ENCODE results near the gene ARL4D. TPM values are rescaled to one million over a fixed set of nuclear protein-coding genes. Genes with fewer than 3 reads are reported as not detected.

ARL4D gene
- total RNA-seq, 1 experiment from 2014 or later = 11.5 TPM

DNA sequence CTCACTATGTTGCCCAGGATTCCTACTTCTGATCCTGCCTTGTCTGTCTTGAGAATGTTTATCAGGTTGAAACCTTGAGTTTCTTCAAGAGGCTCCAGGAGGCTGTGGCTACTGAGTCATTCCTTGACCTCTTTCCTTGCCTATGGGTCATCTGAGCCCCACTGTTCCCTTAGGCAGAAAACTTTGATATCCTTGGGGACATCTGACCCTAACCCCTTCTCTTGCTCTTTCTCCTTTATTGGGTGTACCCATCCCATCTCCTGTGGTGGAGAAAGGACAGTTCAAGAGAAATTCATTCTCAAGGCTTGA lies 12.5 kb downstream of the ARL4D start:
- Histone ChIP-seq H3K9me2 (ENCODE audit: insufficient read depth) (no peaks in the 10 kb centered on the region), H3K4me3 (replicated peaks in 1 of 2; ENCODE audit: low read depth in 1 of 2, low read length in 2 of 2) (no peak overlapping the region), H3K79me2 (ENCODE audit: insufficient read depth, low read length) (no peaks in the 10 kb centered on the region), H3K4me1 (ENCODE audit: control insufficient read depth in 1 of 2, insufficient read depth in 2 of 2, low read length in 2 of 2) (peaks cover 0 to 19% of the 10 kb centered on the region in 2 experiments; a peak in 2 of 4 replicates), H3K9me3 (ENCODE audit: control insufficient read depth in 1 of 2, insufficient read depth in 1 of 2, low read depth in 1 of 2, low read length in 2 of 2) (no peaks in the 10 kb centered on the region), H3K27ac (ENCODE audit: low read depth, low read length) (no peak overlapping the region), H3K27me3 (ENCODE audit: insufficient read depth, low read length) (no peaks in the 10 kb centered on the region), H3K9ac (ENCODE audit: low read length) (no peak overlapping the region), H3K4me2 (ENCODE audit: low read length) (no peak overlapping the region), H2AFZ (ENCODE audit: low read depth, low read length, poor library complexity, severe bottlenecking) (no peak overlapping the region), H3K36me3 (ENCODE audit: control insufficient read depth in 1 of 2, insufficient read depth in 2 of 2, low read length in 2 of 2) (no peaks in the 10 kb centered on the region), H4K20me1 (ENCODE audit: insufficient read depth) (no peaks in the 10 kb centered on the region)
- RAD21 ChIA-PET (ENCODE audit: low non-redundant PET in 1 of 2, low total read pairs in 2 of 2, uncharacterized antibody in 2 of 2, unreplicated experiment in 2 of 2) = no interaction called here
- DNase-seq (ENCODE audit: low read depth, low spot score) (no peak), ATAC-seq (no peak)
- BruUV-seq (replicated peaks) = no TSS peak
- no peak for TF ChIP-seq SIN3A (IDR thresholded peaks at IDR 0.05; ENCODE audit: low read depth)
- TF ChIP-seq RAD21 (IDR thresholded peaks at IDR 0.05; ENCODE audit: low read depth) = no peak
- no peak for TF ChIP-seq POLR2AphosphoS5 (IDR thresholded peaks at IDR 0.05; ENCODE audit: low read depth, low read length)
- no peak for TF ChIP-seq ZBTB33 (IDR thresholded peaks at IDR 0.05; ENCODE audit: extremely low read depth, insufficient replicate concordance, low read length)
- TF ChIP-seq POLR2A (IDR thresholded peaks at IDR 0.05; ENCODE audit: borderline replicate concordance, extremely low read depth, insufficient read depth, insufficient read length) = no peak
- TF ChIP-seq TCF7L2 (IDR thresholded peaks at IDR 0.05; ENCODE audit: borderline replicate concordance, extremely low read depth, insufficient read depth, insufficient read length) = no peak
- TF ChIP-seq EZH2phosphoT487 (IDR thresholded peaks at IDR 0.05; ENCODE audit: borderline replicate concordance) = no peak
- TF ChIP-seq SP1 (IDR thresholded peaks at IDR 0.05; ENCODE audit: low read depth) = no peak
- TF ChIP-seq SRF (IDR thresholded peaks at IDR 0.05; ENCODE audit: low read depth) = no peak
- no peak for TF ChIP-seq FOSL1 (IDR thresholded peaks at IDR 0.05; ENCODE audit: low read depth)
- no peak for TF ChIP-seq CTCF (IDR thresholded peaks at IDR 0.05 in 2 of 3, conservative IDR thresholded peaks at IDR 0.05 in 1 of 3; ENCODE audit: borderline replicate concordance in 1 of 3, insufficient read depth in 1 of 3, low read depth in 2 of 3, low read length in 2 of 3)
- no peak for TF ChIP-seq CEBPB (IDR thresholded peaks at IDR 0.05; ENCODE audit: low read depth)
- TF ChIP-seq ZFX (IDR thresholded peaks at IDR 0.05) = no peak
- intact Hi-C loops (cut with micrococcal nuclease) = no loop called here
- CTCF ChIA-PET = no interaction called here
- POLR2A ChIA-PET = interaction anchor here (2.0 kb wide), 1 partner anchor 12 kb away, joined by 8 read pairs; the partner anchor contains the start of gene ARL4D

Measured in HCT116 (cell line).